Gastroesophageal sphincter (tissue), 4 donors: Measurements from ENCODE around the gene KRT38. TPM values are rescaled to one million over a fixed set of nuclear protein-coding genes. Genes with fewer than 3 reads are reported as not detected.

ENCODE experiments used
- ATAC-seq: fragments of 150-250 bp; one replicate; pipeline ENCODE4 v1.9.1; 2016; ENCODE audit warnings: mild to moderate bottlenecking, moderate library complexity
- H3K27ac ChIP-seq, 4 donors: fragments of 200-600 bp; sonication (generic) in 3 of 4; 1 replicate in 3 of 4; 2 replicates in 1 of 4; pipeline ENCODE4 v1.5.1; 2016 to 2019
- H3K27me3 ChIP-seq: fragments of 200-600 bp; sonication (generic); one replicate; pipeline ENCODE4 v1.5.1; 2019
- H3K36me3 ChIP-seq, 2 donors: fragments of 200-600 bp; sonication (generic); one replicate each; pipeline ENCODE4 v1.5.1; 2019; ENCODE audit warnings: control low read depth in 1 of 2
- H3K4me1 ChIP-seq, 3 donors: fragments of 200-600 bp; sonication (generic); 1 replicate in 2 of 3; 2 replicates in 1 of 3; pipeline ENCODE4 v1.5.1; 2016 to 2019; ENCODE audit warnings: control low read depth in 2 of 3
- H3K4me3 ChIP-seq, 2 donors: fragments of 200-600 bp; sonication (generic); one replicate each; pipeline ENCODE4 v1.5.1; 2019; ENCODE audit warnings: mild to moderate bottlenecking in 1 of 2, moderate library complexity in 1 of 2
- H3K9me3 ChIP-seq, 3 donors: fragments of 200-600 bp; sonication (generic); one replicate each; pipeline ENCODE4 v1.5.1; 2017 to 2019; ENCODE audit warnings: control low read depth in 2 of 3
- CTCF ChIP-seq, 4 experiments: fragments of 200-600 bp in 2 of 4; fragments of 450-650 bp in 2 of 4; sonication (generic) in 1 of 4; IDR thresholded peaks; one replicate each; pipeline ENCODE4 v1.5.1; 2017 to 2019; ENCODE audit warnings: antibody characterized with exemption in 4 of 4, mild to moderate bottlenecking in 2 of 4, moderate library complexity in 2 of 4
- EP300 ChIP-seq: sonication (generic); formaldehyde crosslinking; IDR thresholded peaks from one replicate; pipeline ENCODE4 v1.6.1; 2017; ENCODE audit warnings: antibody characterized with exemption, mild to moderate bottlenecking
- POLR2A ChIP-seq, 2 donors: fragments of 450-650 bp; IDR thresholded peaks; one replicate each; pipeline ENCODE4 v1.6.1; 2017; ENCODE audit warnings: antibody characterized with exemption in 2 of 2, mild to moderate bottlenecking in 2 of 2, moderate library complexity in 1 of 2
- POLR2AphosphoS5 ChIP-seq: sonication (generic); formaldehyde crosslinking; IDR thresholded peaks from one replicate; pipeline ENCODE4 v1.6.1; 2017; ENCODE audit warnings: antibody characterized with exemption
- WGBS, 2 donors: methylation state at CpG; one replicate each; pipeline ENCODE4 v1.1.5; 2018; ENCODE audit warnings: low coverage in 1 of 2; 5-methylcytosine and 5-hydroxymethylcytosine counted together
- total RNA-seq, 4 donors: library from RNA; depleted of rRNA; stranded (reverse); fragments of >200 nt; gene quantifications; one replicate each; pipeline ENCODE4 v1.1.0, GENCODE V29; 2016

Gene KRT38
- total RNA-seq, 4 donors from 2014 or later, result not detected

GRCh38 chr17:41480581-41480980 lies 39.8 kb upstream of the KRT38 start:
- Histone ChIP-seq H3K36me3 (no peaks in the 10 kb centered on the region), H3K27ac (no peak overlapping the region), H3K4me3 (no peak overlapping the region), H3K4me1 (no peaks in the 10 kb centered on the region), H3K9me3 (no peaks in the 10 kb centered on the region), H3K27me3 (no peaks in the 10 kb centered on the region)
- 100% methylated on average over 5 of the region's 10 CpGs; no CpG with 5 or more reads in 1 of the 2 donors for WGBS, 2 donors
- no peak for ATAC-seq
- TF ChIP-seq POLR2A (IDR thresholded peaks at IDR 0.05) (no peak), CTCF (IDR thresholded peaks at IDR 0.05) (no peak)

- no peak for ATAC-seq
- Histone ChIP-seq H3K4me1 (no peaks in the 10 kb centered on the region), H3K36me3 (no peaks in the 10 kb centered on the region), H3K4me3 (no peak overlapping the region), H3K27me3 (no peaks in the 10 kb centered on the region), H3K27ac (no peak overlapping the region), H3K9me3 (no peaks in the 10 kb centered on the region)
- TF ChIP-seq CTCF (IDR thresholded peaks at IDR 0.05), result no peak
- no peak for TF ChIP-seq POLR2AphosphoS5
- TF ChIP-seq POLR2A (IDR thresholded peaks at IDR 0.05), result no peak
- TF ChIP-seq EP300, result no peak
- WGBS, 2 donors, result 71 to 100% methylated on average over 1 of the region's 2 CpGs
Measured at GRCh38 chr17:41480136-41480535, 39.4 kb upstream of the KRT38 start.

GRCh38 chr17:41478237-41478636 lies 37.5 kb upstream of the KRT38 start:
- TF ChIP-seq POLR2A (IDR thresholded peaks at IDR 0.05), result no peak
- no peak for TF ChIP-seq EP300
- TF ChIP-seq POLR2AphosphoS5, result no peak
- TF ChIP-seq CTCF (IDR thresholded peaks at IDR 0.05), result no peak
- Histone ChIP-seq H3K4me3 (no peak overlapping the region), H3K36me3 (no peaks in the 10 kb centered on the region), H3K9me3 (no peaks in the 10 kb centered on the region), H3K27ac (no peak overlapping the region), H3K4me1 (no peaks in the 10 kb centered on the region), H3K27me3 (no peaks in the 10 kb centered on the region)
- ATAC-seq, result no peak
- WGBS, 2 donors, result 33% methylated on average over 1 of the region's 8 CpGs; no CpG with 5 or more reads in 1 of the 2 donors

- Histone ChIP-seq H3K36me3 (no peaks in the 10 kb centered on the region), H3K4me1 (no peaks in the 10 kb centered on the region), H3K4me3 (no peak overlapping the region), H3K9me3 (no peaks in the 10 kb centered on the region), H3K27me3 (no peaks in the 10 kb centered on the region), H3K27ac (no peak overlapping the region)
- WGBS, 2 donors, result 90 to 100% methylated on average over 1 to 14 of the region's 22 CpGs
- TF ChIP-seq POLR2AphosphoS5 (no peak), EP300 (no peak), POLR2A (IDR thresholded peaks at IDR 0.05) (no peak), CTCF (IDR thresholded peaks at IDR 0.05) (no peak)
- ATAC-seq, result no peak
Measured at GRCh38 chr17:41476866-41477815, 36.4 kb upstream of the KRT38 start.

GRCh38 chr17:41475421-41475820 lies 34.6 kb upstream of the KRT38 start:
- H3K4me3 ChIP-seq, result no peak overlapping the region
- H3K4me1 ChIP-seq, result no peaks in the 10 kb centered on the region
- 100% methylated on average over 2 of the region's 4 CpGs; no CpG with 5 or more reads in 1 of the 2 donors for WGBS, 2 donors
- H3K36me3 ChIP-seq, result no peaks in the 10 kb centered on the region
- TF ChIP-seq CTCF (IDR thresholded peaks at IDR 0.05) (no peak), EP300 (no peak), POLR2AphosphoS5 (no peak), POLR2A (IDR thresholded peaks at IDR 0.05) (no peak)
- ATAC-seq, result no peak
- H3K27me3 ChIP-seq, result no peaks in the 10 kb centered on the region
- no peak overlapping the region for H3K27ac ChIP-seq
- H3K9me3 ChIP-seq, result peaks cover 0 to 6% (median 0%) of the 10 kb centered on the region in 3 donors
